GM19035 (cell line): ENCODE measurements around the gene GRM4.

Experiments
- ATAC-seq: cut with Tn5 transposase; IDR thresholded peaks from one replicate; pipeline ENCODE4 v1.9.1; 2021; ENCODE audit not compliant: unreplicated experiment

The GRM4 gene

DNA sequence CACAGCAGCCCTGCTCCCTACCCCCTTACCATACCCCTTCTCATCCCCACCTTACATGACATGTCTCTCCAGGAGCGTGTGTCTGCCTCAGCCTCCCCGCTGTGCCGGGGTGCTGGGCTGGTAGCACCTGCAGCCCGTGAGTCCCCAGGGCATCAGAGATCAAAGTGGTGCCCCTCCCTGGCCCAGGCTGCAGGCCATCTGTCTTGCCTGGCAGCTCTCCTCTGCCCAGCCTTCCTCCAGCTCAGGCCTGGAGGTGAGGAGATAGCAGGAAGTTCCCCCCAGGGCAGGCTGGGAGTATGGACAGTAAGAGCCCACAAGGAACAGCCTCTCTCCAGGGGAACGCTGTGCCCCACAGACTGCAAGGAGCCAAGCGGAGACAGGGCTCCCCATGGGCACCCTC lies 35.3 kb downstream of the GRM4 start:
- no peak for ATAC-seq

DNA sequence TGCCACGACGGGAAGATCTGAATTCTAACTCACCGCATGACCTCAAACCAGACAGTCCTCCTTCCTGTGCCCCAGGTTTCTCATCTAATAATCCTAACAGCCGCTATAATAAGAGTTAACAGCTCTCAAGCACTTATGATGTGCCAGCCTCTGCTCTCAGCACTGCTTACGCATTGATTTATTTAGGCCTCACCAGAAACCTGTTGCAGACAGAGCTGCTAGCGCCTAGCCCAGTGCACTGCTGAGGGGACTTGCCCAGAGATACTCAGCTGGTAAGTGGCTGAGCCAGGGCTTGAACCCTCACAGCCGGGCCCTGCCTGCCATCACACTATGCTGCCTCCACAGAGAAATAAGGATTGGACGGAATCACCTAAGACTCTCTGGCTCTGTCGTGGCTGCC lies 37.7 kb downstream of the GRM4 start:
- no peak for ATAC-seq

- ATAC-seq = no peak
Measured at GRCh38 chr6:34106900-34107299, 39.0 kb downstream of the GRM4 start.

GRCh38 chr6:34106421-34106820 lies 39.5 kb downstream of the GRM4 start:
- no peak for ATAC-seq

GRCh38 chr6:34104628-34105027 lies 41.3 kb downstream of the GRM4 start:
- no peak for ATAC-seq

DNA sequence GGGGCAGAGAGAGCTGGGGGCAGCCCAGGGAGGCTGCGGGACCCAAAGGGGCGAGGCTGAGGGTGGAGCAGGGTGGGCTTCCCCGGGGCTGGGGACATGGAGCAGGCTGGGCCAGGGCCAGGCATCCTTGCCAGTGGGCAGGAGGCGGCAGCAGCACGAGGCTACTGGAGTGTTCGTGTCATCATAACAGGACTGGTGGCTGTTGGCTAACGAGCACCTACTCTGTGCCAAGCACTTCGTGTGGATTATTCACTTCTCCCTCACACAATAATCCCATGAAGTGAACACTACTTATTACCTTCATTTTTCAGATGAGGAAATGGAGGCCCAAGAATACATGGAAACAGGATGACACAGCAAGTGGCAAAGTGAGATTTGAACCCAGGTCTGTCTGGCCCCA lies 41.7 kb downstream of the GRM4 start:
- ATAC-seq = no peak

DNA sequence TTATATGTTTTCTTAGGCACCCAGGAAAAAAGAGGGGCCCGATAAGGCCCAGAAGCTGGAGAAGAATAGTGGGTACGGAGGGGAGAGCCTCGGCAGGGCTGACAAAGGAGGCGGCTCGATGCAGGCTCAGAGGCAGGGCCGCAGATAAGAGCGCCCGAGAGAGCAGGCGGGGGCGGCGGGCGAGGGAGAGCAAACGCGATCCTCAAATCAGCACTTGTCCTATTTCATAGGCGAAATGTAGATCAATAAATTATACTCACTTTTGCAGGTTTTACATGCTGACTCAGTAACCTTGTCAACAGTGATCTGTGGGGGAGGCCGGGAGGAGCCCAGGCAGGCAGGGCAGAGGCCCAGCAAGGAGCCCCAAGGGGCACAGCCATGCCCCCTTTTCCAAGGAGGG lies 42.6 kb downstream of the GRM4 start:
- no peak for ATAC-seq

GRCh38 chr6:34102696-34103095 lies 43.2 kb downstream of the GRM4 start:
- ATAC-seq = no peak

DNA sequence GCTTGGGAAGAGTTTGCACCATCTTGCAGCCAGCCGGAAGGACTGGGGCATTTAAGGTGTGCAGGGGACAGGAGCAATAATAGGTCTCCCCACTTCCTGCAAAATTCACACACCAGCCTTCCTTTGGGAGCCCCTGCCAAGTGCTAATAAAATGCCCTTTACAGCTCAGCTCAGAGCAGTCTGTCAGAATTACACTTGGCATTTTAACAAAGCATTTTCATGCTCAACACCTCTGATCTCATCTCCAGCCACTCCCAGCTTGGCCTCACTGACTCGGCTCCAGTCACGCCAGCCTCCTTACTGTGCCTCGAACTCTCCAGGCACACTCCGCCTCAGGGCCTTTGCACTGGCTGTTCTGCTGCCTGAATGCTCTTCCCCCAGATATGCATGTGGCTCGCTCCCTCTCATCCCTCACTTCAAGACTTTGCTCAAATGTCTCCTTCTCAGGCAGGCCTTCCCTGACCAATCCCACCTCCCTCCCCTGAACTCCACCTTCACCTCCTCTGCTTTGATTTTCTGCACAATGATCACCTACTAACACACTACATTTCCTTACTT lies 43.7 kb downstream of the GRM4 start:
- ATAC-seq = no peak

DNA sequence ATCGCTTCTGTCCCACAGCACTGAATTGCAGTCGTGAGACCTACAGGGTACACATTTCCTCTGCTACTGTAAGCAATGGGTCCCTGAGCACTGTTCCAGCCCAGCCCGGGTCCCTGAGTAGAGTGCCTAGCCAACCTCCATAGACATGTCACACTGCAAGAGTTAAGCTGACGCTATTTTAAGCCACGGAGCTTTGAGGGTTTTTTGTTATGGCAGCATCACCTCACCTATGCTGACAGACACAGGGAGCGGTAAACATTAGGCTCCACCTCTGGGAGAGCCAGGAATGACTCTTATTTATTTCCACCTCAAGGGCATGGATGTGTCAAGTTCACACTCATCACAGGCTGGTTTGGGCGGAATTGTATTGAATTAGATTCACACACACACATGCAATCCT lies 45.1 kb downstream of the GRM4 start:
- ATAC-seq = no peak

DNA sequence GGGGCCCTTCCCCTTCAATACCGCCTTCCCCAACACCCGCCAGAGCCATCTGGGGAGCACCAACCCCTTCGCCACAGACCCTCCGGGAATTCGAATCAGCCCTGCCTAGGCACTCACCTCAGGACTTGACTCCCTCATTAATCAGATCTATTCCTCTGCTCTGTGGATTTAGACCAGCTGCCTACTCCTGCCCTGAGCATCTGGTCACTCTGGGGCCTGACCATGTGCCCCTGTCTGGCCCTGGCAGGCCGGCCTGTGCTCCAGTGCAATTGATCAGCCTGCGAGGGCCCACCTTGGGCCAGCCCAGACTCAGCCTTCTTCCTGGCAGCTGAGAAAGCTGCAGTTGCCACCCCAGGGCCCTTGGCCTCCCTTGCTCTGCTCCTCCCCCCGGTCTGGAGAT lies 46.0 kb downstream of the GRM4 start:
- no peak for ATAC-seq

DNA sequence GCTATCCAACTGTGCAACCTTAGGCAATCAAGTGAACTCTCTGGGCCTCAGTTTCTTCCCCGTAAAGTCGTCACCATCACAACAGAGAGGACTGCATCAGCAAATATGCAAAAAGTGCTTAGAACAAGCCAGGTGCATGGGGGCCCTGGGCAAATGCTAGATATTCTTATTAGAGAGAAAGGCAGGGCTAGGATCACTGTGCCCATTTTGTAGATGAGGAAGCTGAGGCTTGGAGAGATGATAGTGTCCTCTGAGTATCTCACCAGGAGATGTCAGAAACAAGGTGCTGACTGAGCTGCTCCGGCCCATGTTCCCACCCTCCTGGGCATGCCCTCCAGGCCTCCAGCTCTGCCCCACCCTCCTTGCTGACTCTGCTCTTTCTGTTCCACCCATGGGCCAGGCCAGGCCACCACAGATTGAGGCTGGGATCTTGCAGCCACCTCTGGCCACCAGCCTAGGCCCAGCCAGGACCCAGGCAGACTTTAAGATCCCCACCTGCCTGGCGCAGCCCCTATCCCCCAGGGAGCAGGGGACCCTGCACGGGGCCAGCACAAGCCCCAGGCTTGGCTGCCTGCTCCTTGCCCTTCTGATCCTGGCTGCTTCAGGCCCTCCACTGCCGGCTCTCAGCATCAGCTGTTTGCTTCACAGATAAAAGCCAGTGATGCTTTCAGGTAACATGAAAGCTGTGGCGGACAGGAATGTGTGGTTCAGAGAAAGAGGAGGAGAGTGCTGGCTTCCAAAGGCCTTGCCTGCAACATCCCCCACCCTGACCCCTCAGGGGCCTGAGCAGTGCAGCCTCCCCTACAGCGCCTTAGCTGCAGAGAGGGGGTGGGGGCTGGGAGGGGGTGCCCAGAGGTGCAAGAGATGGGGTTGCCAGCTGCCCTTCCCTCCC lies 47.6 kb downstream of the GRM4 start:
- ATAC-seq = no peak

- no peak for ATAC-seq
Measured at GRCh38 chr6:34096814-34097213, 49.1 kb downstream of the GRM4 start.

- no peak for ATAC-seq
Measured at GRCh38 chr6:34096193-34096592, 49.7 kb downstream of the GRM4 start.

GRCh38 chr6:34095741-34096140 lies 50.1 kb downstream of the GRM4 start:
- ATAC-seq = no peak

DNA sequence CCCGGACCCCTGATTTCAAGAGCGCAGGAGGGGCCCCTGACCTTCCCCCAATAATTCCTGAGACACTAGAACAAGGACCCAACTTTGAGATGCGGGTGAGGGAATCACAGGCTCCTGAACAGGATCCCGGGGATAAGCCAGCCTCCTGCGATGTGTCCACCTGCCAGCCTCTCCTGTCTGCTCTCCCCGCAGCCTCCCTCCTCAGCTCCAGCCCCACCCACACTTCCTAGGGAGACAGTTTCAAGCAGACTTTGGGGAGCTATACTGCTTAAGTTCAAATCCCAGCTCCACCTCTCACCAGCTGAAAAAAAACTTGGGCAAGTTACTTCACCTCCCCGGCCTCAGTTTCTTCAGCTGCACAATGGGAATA lies 50.8 kb downstream of the GRM4 start:
- ATAC-seq = no peak

- ATAC-seq = no peak
Measured at GRCh38 chr6:34094474-34095135, 51.3 kb downstream of the GRM4 start.

- ATAC-seq = no peak
Measured at GRCh38 chr6:34093854-34094430, 51.9 kb downstream of the GRM4 start.

DNA sequence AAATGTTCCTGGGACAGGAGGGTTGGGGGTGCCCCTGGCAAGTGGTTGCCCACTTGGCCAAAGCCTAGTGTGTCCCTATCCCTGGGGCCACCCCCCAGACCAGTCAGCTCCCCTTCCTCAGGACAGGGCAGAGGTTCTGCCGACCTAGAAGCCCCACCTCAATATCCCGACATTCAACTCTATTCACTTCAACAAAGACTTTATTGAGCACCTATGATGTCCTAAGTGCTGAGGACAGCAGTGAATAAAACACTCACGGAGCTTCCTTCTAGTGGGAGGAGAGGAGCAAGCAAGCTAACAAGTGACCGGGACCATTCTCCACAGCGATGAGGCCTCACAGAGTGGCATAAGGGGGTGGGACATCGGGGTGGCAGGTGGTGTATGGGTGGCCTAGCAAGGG lies 52.7 kb downstream of the GRM4 start:
- no peak for ATAC-seq

GRCh38 chr6:34092631-34093030 lies 53.3 kb downstream of the GRM4 start:
- no peak for ATAC-seq

- no peak for ATAC-seq
Measured at GRCh38 chr6:34090935-34091334, 55.0 kb downstream of the GRM4 start.

DNA sequence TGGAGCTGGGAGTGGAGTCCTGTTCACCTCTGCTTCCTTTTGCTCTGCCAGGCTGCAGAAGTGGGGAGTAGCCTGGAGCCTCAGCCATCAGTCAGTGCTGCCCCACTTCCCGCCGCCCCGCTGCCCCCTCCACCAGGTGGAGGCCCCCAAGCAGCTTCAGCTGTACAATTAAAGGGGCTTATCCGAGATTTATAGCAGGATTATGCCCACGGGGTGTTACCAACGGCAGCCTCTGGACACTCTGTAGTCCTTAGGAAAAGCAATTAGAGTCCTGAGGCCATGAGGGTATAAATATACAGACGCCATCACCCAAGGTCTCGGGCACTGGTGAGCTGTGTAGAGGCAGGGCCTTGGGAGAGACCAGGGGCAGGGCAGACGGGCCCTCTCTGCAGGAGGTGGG lies 55.4 kb downstream of the GRM4 start:
- ATAC-seq = no peak
